ENCODE results near the gene NGEF.
"Not testable (repeated sequence)": the region's sequence is repeated elsewhere in the genome, so short reads cannot be mapped to it uniquely, and the experiment has no call there.

NGEF gene

GRCh38 chr2:232866104-232866503, 147.0 kb downstream of the NGEF start:
- no peak for DNase-seq

- DNase-seq = no peak
These were observed 147.9 kb downstream of the NGEF start for GRCh38 chr2:232865165-232865564.

- no peak for DNase-seq
These were observed 149.1 kb downstream of the NGEF start for GRCh38 chr2:232863996-232864395.

GRCh38 chr2:232861353-232861752, 151.7 kb downstream of the NGEF start:
- DNase-seq = no peak

- no peak for DNase-seq
These were observed 152.3 kb downstream of the NGEF start for GRCh38 chr2:232860593-232861241.

GRCh38 chr2:232859385-232859916, 153.6 kb downstream of the NGEF start:
- no peak for DNase-seq

- no peak for DNase-seq
These were observed 155.9 kb downstream of the NGEF start for GRCh38 chr2:232857158-232857563.

GRCh38 chr2:232854082-232854481, 159.0 kb downstream of the NGEF start:
- DNase-seq = no peak

- no peak for DNase-seq
These were observed 160.4 kb downstream of the NGEF start for GRCh38 chr2:232852676-232853075.

GRCh38 chr2:232852081-232852480, 161.0 kb downstream of the NGEF start:
- not testable (repeated sequence) for DNase-seq

- DNase-seq = no peak
These were observed 163.0 kb downstream of the NGEF start for GRCh38 chr2:232850039-232850438.

GRCh38 chr2:232846055-232846454, 167.0 kb downstream of the NGEF start:
- no peak for DNase-seq

GRCh38 chr2:232843834-232844233, 169.2 kb downstream of the NGEF start:
- no peak for DNase-seq

GRCh38 chr2:232842689-232843088, 170.4 kb downstream of the NGEF start:
- no peak for DNase-seq

- peak; percentile 10 for DNase-seq
These were observed 173.5 kb downstream of the NGEF start for GRCh38 chr2:232839411-232840079.

- DNase-seq = peak; percentile 81
These were observed 174.6 kb downstream of the NGEF start for GRCh38 chr2:232838406-232838874.

GRCh38 chr2:232836934-232837333, 176.1 kb downstream of the NGEF start:
- no peak for DNase-seq

GRCh38 chr2:232835687-232836208, 177.3 kb downstream of the NGEF start:
- DNase-seq = no peak

GRCh38 chr2:232833830-232834229, 179.2 kb downstream of the NGEF start:
- DNase-seq = no peak

GRCh38 chr2:232831496-232831895, 181.6 kb downstream of the NGEF start:
- no peak for DNase-seq

- DNase-seq = no peak
These were observed 183.1 kb downstream of the NGEF start for GRCh38 chr2:232829988-232830387.

Measured in CD4-positive, alpha-beta T cell treated with Interleukin-17A for 1 hour (primary cell).